HEK293 (cell line): ENCODE data around the gene SLC25A40.
"Not testable (repeated sequence)": the region's sequence is repeated elsewhere in the genome, so short reads cannot be mapped to it uniquely, and the experiment has no call there.

ENCODE experiments used
- CTCF ChIA-PET: fragments of 350-600 bp; formaldehyde crosslinking; extraction: SDS; loops from one replicate; lab custom pipeline; 2021; ENCODE audit warnings: antibody characterized with exemption; lab: Yijun Ruan, JAX
- POLR2A ChIA-PET: fragments of 300-600 bp; formaldehyde crosslinking; extraction: SDS; loops from one replicate; lab custom pipeline; 2020; ENCODE audit warnings: antibody characterized with exemption, inconsistent platforms; lab: Yijun Ruan, JAX
- H3K27ac ChIP-seq: fragments of 200-500 bp; sonication (Bioruptor generic); 2 replicates; pipeline ENCODE4 v1.5.1; 2014; ENCODE audit warnings: low read depth, low read length, control low read depth, inconsistent platforms; ENCODE audit errors: extremely low read depth
- H3K36me3 ChIP-seq, 2 experiments: fragments of 200-500 bp in 1 of 2; sonication (Bioruptor generic) in 1 of 2; 1 replicate in 1 of 2; 2 replicates in 1 of 2; pipeline ENCODE4 v1.5.1; 2014 to 2017; ENCODE audit warnings: inconsistent platforms in 2 of 2, low read length in 2 of 2; ENCODE audit not compliant: control insufficient read depth in 2 of 2, insufficient read depth in 1 of 2
- H3K4me1 ChIP-seq: fragments of 200-500 bp; sonication (Bioruptor generic); 2 replicates; pipeline ENCODE4 v1.5.1; 2014; ENCODE audit warnings: mild to moderate bottlenecking, low read length, inconsistent platforms; ENCODE audit not compliant: control insufficient read depth, insufficient read depth
- H3K4me3 ChIP-seq: 2 replicates; pipeline ENCODE4 v1.5.1; 2011; ENCODE audit warnings: low read depth, mild to moderate bottlenecking, control low read depth, low read length, moderate library complexity
- H3K9me3 ChIP-seq: fragments of 200-500 bp; sonication (Bioruptor generic); 2 replicates; pipeline ENCODE4 v1.5.1; 2014; ENCODE audit warnings: low read depth, low read length, inconsistent platforms; ENCODE audit not compliant: control insufficient read depth, insufficient read depth
- ELK4 ChIP-seq: IDR thresholded peaks from 2 replicates; pipeline ENCODE4 v1.6.1; 2011; ENCODE audit warnings: mild to moderate bottlenecking, low read depth, low read length, borderline replicate concordance
- HOXD13 ChIP-seq: sonication (generic); formaldehyde crosslinking; IDR thresholded peaks from 2 replicates; pipeline ENCODE4 v1.8.0; 2022; ENCODE audit warnings: missing genetic modification reagents, borderline replicate concordance
- KLF10 ChIP-seq: fragments of 450-650 bp; IDR thresholded peaks from 2 replicates; pipeline ENCODE4 v1.5.1; 2018; ENCODE audit warnings: missing biosample characterization, mild to moderate bottlenecking, missing genetic modification characterization
- PATZ1 ChIP-seq: fragments of 450-650 bp; formaldehyde crosslinking; IDR thresholded peaks from 2 replicates; pipeline ENCODE4 v1.5.1; 2016; ENCODE audit warnings: missing biosample characterization, missing genetic modification characterization
- REST ChIP-seq: fragments of 450-650 bp; formaldehyde crosslinking; IDR thresholded peaks from 2 replicates; pipeline ENCODE4 v1.5.1; 2016; ENCODE audit warnings: missing biosample characterization, missing genetic modification characterization
- SP3 ChIP-seq: fragments of 450-650 bp; formaldehyde crosslinking; IDR thresholded peaks from 2 replicates; pipeline ENCODE4 v1.5.1; 2016; ENCODE audit warnings: missing biosample characterization, missing genetic modification characterization
- ZBTB17 ChIP-seq: fragments of 450-650 bp; formaldehyde crosslinking; IDR thresholded peaks from 2 replicates; pipeline ENCODE4 v1.5.1; 2016; ENCODE audit warnings: missing biosample characterization, missing genetic modification characterization
- ZBTB48 ChIP-seq: fragments of 450-650 bp; formaldehyde crosslinking; IDR thresholded peaks from 2 replicates; pipeline ENCODE4 v1.5.1; 2016; ENCODE audit warnings: missing biosample characterization, missing genetic modification characterization
- ZIC2 ChIP-seq: fragments of 450-650 bp; formaldehyde crosslinking; IDR thresholded peaks from 2 replicates; pipeline ENCODE4 v1.5.1; 2016; ENCODE audit warnings: missing biosample characterization, missing genetic modification characterization
- ZNF140 ChIP-seq: fragments of 450-650 bp; formaldehyde crosslinking; IDR thresholded peaks from 2 replicates; pipeline ENCODE4 v1.5.1; 2016; ENCODE audit warnings: missing biosample characterization, missing genetic modification characterization
- ZNF23 ChIP-seq: fragments of 450-650 bp; formaldehyde crosslinking; IDR thresholded peaks from 2 replicates; pipeline ENCODE4 v1.5.1; 2016; ENCODE audit warnings: missing biosample characterization, missing genetic modification characterization, borderline replicate concordance
- ZNF266 ChIP-seq: fragments of 450-650 bp; formaldehyde crosslinking; IDR thresholded peaks from 2 replicates; pipeline ENCODE4 v1.5.1; 2016; ENCODE audit warnings: missing biosample characterization, missing genetic modification characterization, low read depth
- ZNF398 ChIP-seq: fragments of 450-650 bp; formaldehyde crosslinking; IDR thresholded peaks from 2 replicates; pipeline ENCODE4 v1.5.1; 2017; ENCODE audit warnings: missing biosample characterization, missing genetic modification characterization
- ZNF423 ChIP-seq: fragments of 450-650 bp; formaldehyde crosslinking; IDR thresholded peaks from 2 replicates; pipeline ENCODE4 v1.5.1; 2016; ENCODE audit warnings: missing biosample characterization, missing genetic modification characterization
- ZNF521 ChIP-seq: fragments of 450-650 bp; formaldehyde crosslinking; IDR thresholded peaks from 2 replicates; pipeline ENCODE4 v1.5.1; 2017; ENCODE audit warnings: missing biosample characterization, mild to moderate bottlenecking, missing genetic modification characterization
- ZNF707 ChIP-seq: fragments of 450-650 bp; formaldehyde crosslinking; IDR thresholded peaks from 2 replicates; pipeline ENCODE4 v1.5.1; 2016; ENCODE audit warnings: missing biosample characterization, missing genetic modification characterization
- ZNF747 ChIP-seq: fragments of 450-650 bp; formaldehyde crosslinking; IDR thresholded peaks from 2 replicates; pipeline ENCODE4 v1.5.1; 2016; ENCODE audit warnings: missing biosample characterization, missing genetic modification characterization
- ZNF777 ChIP-seq: fragments of 450-650 bp; formaldehyde crosslinking; IDR thresholded peaks from 2 replicates; pipeline ENCODE4 v1.5.1; 2017; ENCODE audit warnings: missing biosample characterization, missing genetic modification characterization, borderline replicate concordance
- ZSCAN16 ChIP-seq: fragments of 450-650 bp; formaldehyde crosslinking; IDR thresholded peaks from 2 replicates; pipeline ENCODE4 v1.5.1; 2016; ENCODE audit warnings: missing biosample characterization, missing genetic modification characterization

The SLC25A40 gene

DNA sequence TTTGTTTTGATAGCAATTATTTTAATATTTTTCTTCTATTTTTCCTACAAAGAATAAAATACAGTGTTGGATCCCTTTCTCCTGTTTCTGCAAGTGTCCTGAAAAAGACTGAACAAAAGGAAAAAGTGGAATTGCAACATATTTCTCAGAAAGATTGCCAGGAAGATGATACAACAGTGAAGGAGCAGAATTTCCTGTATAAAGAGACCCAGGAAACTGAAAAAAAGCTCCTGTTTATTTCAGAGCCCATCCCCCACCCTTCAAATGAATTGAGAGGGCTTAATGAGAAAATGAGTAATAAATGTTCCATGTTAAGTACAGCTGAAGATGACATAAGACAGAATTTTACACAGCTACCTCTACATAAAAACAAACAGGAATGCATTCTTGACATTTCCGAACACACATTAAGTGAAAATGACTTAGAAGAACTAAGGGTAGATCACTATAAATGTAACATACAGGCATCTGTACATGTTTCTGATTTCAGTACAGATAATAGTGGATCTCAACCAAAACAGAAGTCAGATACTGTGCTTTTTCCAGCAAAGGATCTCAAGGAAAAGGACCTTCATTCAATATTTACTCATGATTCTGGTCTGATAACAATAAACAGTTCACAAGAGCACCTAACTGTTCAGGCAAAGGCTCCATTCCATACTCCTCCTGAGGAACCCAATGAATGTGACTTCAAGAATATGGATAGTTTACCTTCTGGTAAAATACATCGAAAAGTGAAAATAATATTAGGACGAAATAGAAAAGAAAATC is 31.2 kb upstream of the SLC25A40 start:
- H3K4me1 ChIP-seq, H3K9me3 ChIP-seq, H3K27ac ChIP-seq, POLR2A ChIA-PET, H3K4me3 ChIP-seq: not testable (repeated sequence)
- CTCF ChIA-PET, result interaction anchor here (0.6 kb wide), 1 partner anchor 9 kb away, joined by 3 read pairs; no protein-coding TSS in a partner anchor
- peaks cover 23 to 37% of the 10 kb centered on the region in 2 experiments for H3K36me3 ChIP-seq

DNA sequence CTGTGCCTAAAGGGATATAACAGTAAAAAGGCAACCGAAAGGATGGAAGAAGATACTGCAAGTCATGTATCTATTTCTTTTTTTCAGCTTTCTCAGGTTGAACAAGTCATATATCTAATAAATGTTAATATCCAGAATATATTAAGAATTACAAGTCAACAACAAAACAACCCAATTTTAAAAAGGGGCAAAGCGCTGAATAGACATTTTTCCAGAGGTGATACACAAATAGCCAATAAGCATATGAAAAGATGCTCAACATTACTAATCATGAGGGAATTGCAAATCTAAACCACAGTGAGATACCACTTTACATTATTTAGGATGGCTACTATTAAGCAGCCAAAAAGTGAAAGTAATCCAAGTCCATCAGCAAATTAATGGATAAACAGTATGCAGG is 23.1 kb upstream of the SLC25A40 start:
- Histone ChIP-seq H3K4me3 (no peak overlapping the region), H3K36me3 (peaks cover 55 to 62% of the 10 kb centered on the region in 2 experiments), H3K27ac (no peak overlapping the region), H3K4me1 (no peaks in the 10 kb centered on the region), H3K9me3 (no peaks in the 10 kb centered on the region)
- POLR2A ChIA-PET, result no interaction called here
- no peak for TF ChIP-seq ZBTB48 (tag by site-specific recombination)
- TF ChIP-seq ZNF521 (tag by site-specific recombination), result no peak
- TF ChIP-seq ZNF777 (tag by site-specific recombination), result no peak
- TF ChIP-seq ZNF747 (tag by site-specific recombination), result no peak
- no peak for TF ChIP-seq ELK4
- TF ChIP-seq ZNF398, result no peak
- no peak for TF ChIP-seq ZNF707
- no peak for TF ChIP-seq ZBTB17 (tag by site-specific recombination)
- TF ChIP-seq REST (tag by site-specific recombination), result no peak
- no peak for TF ChIP-seq ZNF266
- TF ChIP-seq ZNF423 (tag by site-specific recombination), result no peak
- no peak for TF ChIP-seq PATZ1 (tag by site-specific recombination)
- no peak for TF ChIP-seq KLF10
- TF ChIP-seq ZIC2, result no peak
- no peak for TF ChIP-seq HOXD13 (CRISPR knock-in tag)
- no peak for TF ChIP-seq SP3 (tag by site-specific recombination)
- TF ChIP-seq ZNF23 (tag by site-specific recombination), result no peak
- no peak for TF ChIP-seq ZNF140
- TF ChIP-seq ZSCAN16, result no peak
- CTCF ChIA-PET, result no interaction called here
